Endodermal cell (in vitro differentiated cells): ENCODE measurements around the gene PRRG3. TPM values are rescaled to one million over a fixed set of nuclear protein-coding genes. Genes with fewer than 3 reads are reported as not detected.

Experiments
- DNase-seq: peaks from one replicate; pipeline ENCODE4 v3.0.0-alpha.2; 2017
- H3K27ac ChIP-seq: 2 replicates; pipeline ENCODE4 v1.5.1; 2013; ENCODE audit warnings: mild to moderate bottlenecking, low read depth, low read length, moderate library complexity
- H3K27me3 ChIP-seq: 2 replicates; pipeline ENCODE4 v1.6.1; 2013; ENCODE audit warnings: mild to moderate bottlenecking, low read length, moderate library complexity; ENCODE audit not compliant: insufficient read depth, control insufficient read depth, poor library complexity, severe bottlenecking
- H3K36me3 ChIP-seq: 2 replicates; pipeline ENCODE4 v1.7.0; 2013; ENCODE audit warnings: mild to moderate bottlenecking, low read length, moderate library complexity; ENCODE audit not compliant: control insufficient read depth, insufficient read depth
- H3K4me1 ChIP-seq: one replicate; pipeline ENCODE4 v1.7.0; 2013; ENCODE audit warnings: low read length; ENCODE audit not compliant: control insufficient read depth, insufficient read depth
- H3K4me3 ChIP-seq: 2 replicates; pipeline ENCODE4 v1.5.1; 2013; ENCODE audit warnings: mild to moderate bottlenecking, low read length, moderate library complexity
- H3K9ac ChIP-seq: 2 replicates; pipeline ENCODE4 v1.6.1; 2013; ENCODE audit warnings: mild to moderate bottlenecking, low read length, moderate library complexity; ENCODE audit not compliant: poor library complexity, severe bottlenecking; ENCODE audit errors: extremely low read depth
- H3K9me3 ChIP-seq: 2 replicates; pipeline ENCODE4 v1.6.1; 2013; ENCODE audit warnings: mild to moderate bottlenecking, low read length, moderate library complexity; ENCODE audit not compliant: control insufficient read depth
- H3K27ac Mint-ChIP-seq: 2 replicates; pipeline ENCODE4 v1.8.0; 2020; ENCODE audit warnings: mixed read lengths
- H3K27me3 Mint-ChIP-seq: 2 replicates; pipeline ENCODE4 v1.8.0; 2021; ENCODE audit warnings: mild to moderate bottlenecking, mixed read lengths; ENCODE audit not compliant: insufficient read depth
- H3K36me3 Mint-ChIP-seq: 2 replicates; pipeline ENCODE4 v1.8.0; 2020; ENCODE audit warnings: low read depth, mixed read lengths
- H3K4me1 Mint-ChIP-seq: 2 replicates; pipeline ENCODE4 v1.8.0; 2020; ENCODE audit warnings: mixed read lengths
- H3K4me3 Mint-ChIP-seq: 2 replicates; pipeline ENCODE4 v1.8.0; 2020; ENCODE audit warnings: mild to moderate bottlenecking, moderate library complexity, mixed read lengths
- H3K9me3 Mint-ChIP-seq: 2 replicates; pipeline ENCODE4 v1.8.0; 2020; ENCODE audit warnings: mild to moderate bottlenecking, mixed read lengths
- CTCF ChIP-seq: fragments of 200-600 bp; sonication (generic); conservative IDR thresholded peaks from 2 replicates; pipeline ENCODE4 v1.5.0; 2021; ENCODE audit warnings: antibody characterized with exemption, mild to moderate bottlenecking
- WGBS, 2 experiments: methylation state at CpG; one replicate each; pipeline versions ENCODE4 v1.1.5 to v1.1.7; 2013; ENCODE audit warnings: missing lambda C conversion rate in 2 of 2, mixed read lengths in 1 of 2; ENCODE audit not compliant: insufficient coverage in 1 of 2, insufficient read length in 1 of 2; 5-methylcytosine and 5-hydroxymethylcytosine counted together
- total RNA-seq, 2 donors: library from RNA; stranded (reverse); fragmentation: NEBNext Ultra II Directional in 1 of 2; extraction: Animal tissue kit (Norgen Biotek cat#: 25700) in 1 of 2; gene quantifications; 2 replicates in 1 of 2; 3 replicates in 1 of 2; pipeline ENCODE4 v1.2.1, GENCODE V29; 2021

PRRG3 gene
- total RNA-seq, 2 donors from 2014 or later, result 4.8 to 11.4 TPM

GRCh38 chrX:151737494-151737893 lies 42.2 kb downstream of the PRRG3 start:
- 99% methylated on average over 5 of the region's 5 CpGs; no CpG with 5 or more reads in 1 of the 2 experiments for WGBS, 2 experiments
- Mint-ChIP-seq H3K4me3 (no peak overlapping the region), H3K4me1 (no peaks in the 10 kb centered on the region), H3K27ac (no peak overlapping the region), H3K27me3 (peaks cover 3% of the 10 kb centered on the region), H3K9me3 (peaks cover 73% of the 10 kb centered on the region), H3K36me3 (no peaks in the 10 kb centered on the region)
- no peak for TF ChIP-seq CTCF
- H3K27me3 ChIP-seq, result no peaks in the 10 kb centered on the region
- no peak overlapping the region for H3K27ac ChIP-seq
- DNase-seq, result no peak
- H3K36me3 ChIP-seq, result no peaks in the 10 kb centered on the region
- no peak overlapping the region for H3K9ac ChIP-seq
- H3K4me3 ChIP-seq, result no peak overlapping the region
- no peaks in the 10 kb centered on the region for H3K4me1 ChIP-seq
- no peaks in the 10 kb centered on the region for H3K9me3 ChIP-seq

DNA sequence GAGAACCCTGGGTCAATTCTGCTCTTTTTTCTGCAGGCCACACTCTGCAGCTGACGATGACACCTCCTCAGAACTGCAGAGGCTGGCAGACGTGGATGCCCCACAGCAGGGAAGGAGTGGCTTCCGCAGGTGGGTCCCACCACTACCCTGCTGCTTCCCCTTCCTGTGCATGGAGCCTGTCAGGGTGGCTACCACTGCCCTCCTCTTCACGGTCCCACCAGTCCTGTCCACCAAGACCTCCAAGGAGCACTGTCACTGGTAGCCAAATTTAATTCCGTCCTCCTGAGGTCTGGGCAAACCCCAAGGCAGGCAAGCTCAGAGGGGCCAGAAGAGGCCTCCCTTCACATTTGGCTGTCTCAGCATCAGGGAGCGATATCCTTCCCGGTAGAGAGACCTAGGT lies 43.5 kb downstream of the PRRG3 start:
- no peak for DNase-seq
- H3K4me3 Mint-ChIP-seq, result no peak overlapping the region
- H3K9me3 Mint-ChIP-seq, result peaks cover 83% of the 10 kb centered on the region
- no peak overlapping the region for H3K27ac Mint-ChIP-seq
- H3K36me3 Mint-ChIP-seq, result no peaks in the 10 kb centered on the region
- H3K36me3 ChIP-seq, result no peaks in the 10 kb centered on the region
- H3K4me1 ChIP-seq, result no peaks in the 10 kb centered on the region
- H3K4me1 Mint-ChIP-seq, result no peaks in the 10 kb centered on the region
- no peak overlapping the region for H3K27ac ChIP-seq
- 90% methylated on average over 7 of the region's 7 CpGs; no CpG with 5 or more reads in 1 of the 2 experiments for WGBS, 2 experiments
- H3K9me3 ChIP-seq, result no peaks in the 10 kb centered on the region
- no peak overlapping the region for H3K4me3 ChIP-seq
- no peak for TF ChIP-seq CTCF
- peaks cover 1% of the 10 kb centered on the region for H3K27me3 Mint-ChIP-seq
- H3K9ac ChIP-seq, result no peak overlapping the region
- H3K27me3 ChIP-seq, result no peaks in the 10 kb centered on the region

GRCh38 chrX:151741606-151742005 lies 46.3 kb downstream of the PRRG3 start:
- WGBS, 2 experiments, result 76% methylated on average over 4 of the region's 4 CpGs; no CpG with 5 or more reads in 1 of the 2 experiments
- TF ChIP-seq CTCF, result no peak
- Histone ChIP-seq H3K27ac (no peak overlapping the region), H3K4me3 (no peak overlapping the region), H3K36me3 (no peaks in the 10 kb centered on the region), H3K4me1 (no peaks in the 10 kb centered on the region), H3K9me3 (no peaks in the 10 kb centered on the region), H3K27me3 (no peaks in the 10 kb centered on the region), H3K9ac (no peak overlapping the region)
- no peaks in the 10 kb centered on the region for H3K27me3 Mint-ChIP-seq
- DNase-seq, result no peak
- peaks cover 84% of the 10 kb centered on the region for H3K9me3 Mint-ChIP-seq
- no peaks in the 10 kb centered on the region for H3K36me3 Mint-ChIP-seq
- no peak overlapping the region for H3K4me3 Mint-ChIP-seq
- no peak overlapping the region for H3K27ac Mint-ChIP-seq
- no peaks in the 10 kb centered on the region for H3K4me1 Mint-ChIP-seq
